ENCODE measurements around the gene VAPB.

Gene VAPB

GRCh38 chr20:58435237-58435636 lies 46.2 kb downstream of the VAPB start:
- no peak for DNase-seq

- DNase-seq, result no peak
Observed at GRCh38 chr20:58436868-58437645, 48.0 kb downstream of the VAPB start.

GRCh38 chr20:58438970-58439808 lies 50.2 kb downstream of the VAPB start:
- no peak for DNase-seq

- no peak for DNase-seq
Observed at GRCh38 chr20:58440021-58440767, 51.2 kb downstream of the VAPB start.

- DNase-seq, result no peak
Observed at GRCh38 chr20:58441723-58442122, 52.7 kb downstream of the VAPB start.

- DNase-seq, result no peak
Observed at GRCh38 chr20:58444746-58445255, 55.8 kb downstream of the VAPB start.

- no peak for DNase-seq
Observed at GRCh38 chr20:58446264-58446959, 57.4 kb downstream of the VAPB start.

- DNase-seq, result no peak
Observed at GRCh38 chr20:58446960-58447265, 57.9 kb downstream of the VAPB start.

GRCh38 chr20:58447511-58448391 lies 58.7 kb downstream of the VAPB start:
- DNase-seq, result peak in 8 of 51 donors; percentile 3 to 47 (median 14)

- DNase-seq, result no peak
Observed at GRCh38 chr20:58448958-58449357, 59.9 kb downstream of the VAPB start.

GRCh38 chr20:58449681-58450221 lies 60.7 kb downstream of the VAPB start:
- peak in 3 of 51 donors; percentile 6 to 15 (median 15) for DNase-seq

GRCh38 chr20:58450254-58450653 lies 61.2 kb downstream of the VAPB start:
- no peak for DNase-seq

GRCh38 chr20:58452667-58453255 lies 63.7 kb downstream of the VAPB start:
- DNase-seq, result no peak

GRCh38 chr20:58453391-58453790 lies 64.4 kb downstream of the VAPB start:
- DNase-seq, result no peak

GRCh38 chr20:58454460-58454859 lies 65.4 kb downstream of the VAPB start:
- no peak for DNase-seq

GRCh38 chr20:58457083-58457695 lies 68.2 kb downstream of the VAPB start:
- DNase-seq, result peak in 12 of 51 donors; percentile 2 to 41 (median 24)

GRCh38 chr20:58458342-58459057 lies 69.5 kb downstream of the VAPB start:
- no peak for DNase-seq

- no peak for DNase-seq
Observed at GRCh38 chr20:58459058-58459750, 70.2 kb downstream of the VAPB start.

All from hypothalamus (tissue), 51 donors.